ENCODE results near the gene SOS1. TPM values are rescaled to one million over a fixed set of nuclear protein-coding genes. Genes with fewer than 3 reads are reported as not detected.

The SOS1 gene
- total and polyA plus RNA-seq, 2 of the 13 experiments (the other 11 are each of a cell fraction or from before 2014, with no cell fraction given) = 20.8 to 60.4 TPM

GRCh38 chr2:39145906-39146421 lies 25.1 kb upstream of the SOS1 start (continued):
- TF ChIP-seq MYC (CRISPR knock-in tag; IDR thresholded peaks at IDR 0.05; ENCODE audit: borderline replicate concordance) (no peak), THAP11 (CRISPR knock-in tag; IDR thresholded peaks at IDR 0.05) (no peak), ZNF550 (CRISPR knock-in tag; IDR thresholded peaks at IDR 0.05; ENCODE audit: borderline replicate concordance) (no peak), TAF15 (IDR thresholded peaks at IDR 0.05; ENCODE audit: low read depth, low read length, poor library complexity, severe bottlenecking) (no peak), SOX13 (IDR thresholded peaks at IDR 0.05) (no peak), SOX13 (CRISPR knock-in tag; conservative IDR thresholded peaks at IDR 0.05 in 1 of 2, IDR thresholded peaks at IDR 0.05 in 1 of 2) (no peak)

- Histone ChIP-seq H3K9ac (ENCODE audit: insufficient read depth, low read depth, low read length) (no peak overlapping the region), H3K4me2 (ENCODE audit: low read depth, low read length) (no peak overlapping the region), H2AFZ (ENCODE audit: low read length) (no peak overlapping the region), H3K4me1 (ENCODE audit: insufficient read depth, low read length) (peaks cover 27% of the 10 kb centered on the region), H3K36me3 (replicated peaks in 1 of 2; ENCODE audit: control insufficient read depth in 1 of 2, insufficient read depth in 2 of 2, low read length in 2 of 2) (no peaks in the 10 kb centered on the region), H3K4me3 (replicated peaks in 1 of 3; ENCODE audit: insufficient read depth in 1 of 3, low read depth in 2 of 3, low read length in 3 of 3) (no peak overlapping the region), H3K27me3 (ENCODE audit: control insufficient read depth in 1 of 2, insufficient read depth in 2 of 2, low read length in 2 of 2) (no peaks in the 10 kb centered on the region), H3K9me3 (ENCODE audit: low read length) (no peaks in the 10 kb centered on the region), H4K20me1 (ENCODE audit: insufficient read depth, low read length) (no peaks in the 10 kb centered on the region), H3K79me2 (ENCODE audit: insufficient read depth, low read length) (no peaks in the 10 kb centered on the region), H3K27ac (ENCODE audit: extremely low read length, insufficient read depth, low read length) (no peak overlapping the region)
- no peak for FAIRE-seq
- intact Hi-C loops (cut with micrococcal nuclease; ENCODE audit: unreplicated experiment) (no loop called here), in situ Hi-C loops (cut with HindIII; ENCODE audit: extremely low pct_ligation_motif_present, low pct_unique_long_range_greater_than_20kb) (no loop called here)
- DNase-seq (ENCODE audit: low spot score) = no peak
- ATAC-seq = no peak
- BruUV-seq (replicated peaks) = no TSS peak
- ChIA-PET CTCF (ENCODE audit: low intra/inter-chr PET ratio, low total read pairs) (no interaction called here), POLR2A (no interaction called here)
- 99% methylated on average over 5 of the region's 5 CpGs for WGBS (ENCODE audit: low lambda C conversion rate)
- TF ChIP-seq ZNF329 (CRISPR knock-in tag; IDR thresholded peaks at IDR 0.05; ENCODE audit: low read depth) (no peak), RNF2 (conservative IDR thresholded peaks at IDR 0.05; ENCODE audit: low read depth) (no peak), TFE3 (CRISPR knock-in tag; IDR thresholded peaks at IDR 0.05) (no peak), NCOA5 (CRISPR knock-in tag; IDR thresholded peaks at IDR 0.05) (no peak), PAF1 (CRISPR knock-in tag; IDR thresholded peaks at IDR 0.05) (no peak), HOXD1 (CRISPR knock-in tag; IDR thresholded peaks at IDR 0.05) (no peak), FOXA1 (IDR thresholded peaks at IDR 0.05) (no peak), FOXA1 (CRISPR knock-in tag; IDR thresholded peaks at IDR 0.05) (no peak), HOXA7 (CRISPR knock-in tag; IDR thresholded peaks at IDR 0.05) (no peak), ZNF136 (CRISPR knock-in tag; IDR thresholded peaks at IDR 0.05; ENCODE audit: low read depth) (no peak), ZBTB25 (CRISPR knock-in tag; IDR thresholded peaks at IDR 0.05) (no peak), BATF2 (CRISPR knock-in tag; IDR thresholded peaks at IDR 0.05) (no peak), ZNF570 (CRISPR knock-in tag; IDR thresholded peaks at IDR 0.05; ENCODE audit: borderline replicate concordance) (no peak), RXRA (CRISPR knock-in tag; IDR thresholded peaks at IDR 0.05) (no peak), ZSCAN21 (CRISPR knock-in tag; IDR thresholded peaks at IDR 0.05; ENCODE audit: borderline replicate concordance) (no peak), SRSF4 (IDR thresholded peaks at IDR 0.05; ENCODE audit: low read depth, low read length, poor library complexity, severe bottlenecking) (no peak), ZNF703 (CRISPR knock-in tag; IDR thresholded peaks at IDR 0.05; ENCODE audit: borderline replicate concordance) (no peak)
Observed at GRCh38 chr2:39144416-39144815, 23.6 kb upstream of the SOS1 start.

Data from HepG2 (cell line).